Muscle of back (tissue), 11 donors: ENCODE measurements around the gene CDC7. TPM values are rescaled to one million over a fixed set of nuclear protein-coding genes. Genes with fewer than 3 reads are reported as not detected.
"Not testable (repeated sequence)": the region's sequence is repeated elsewhere in the genome, so short reads cannot be mapped to it uniquely, and the experiment has no call there.

Experiments used
- DNase-seq, 3 donors: peaks; one replicate each; pipeline versions ENCODE4 v3.0.0 to v3.0.0-alpha.2; 2013
- polyA plus RNA-seq, 10 donors: library from polyadenylated mRNA; unstranded; fragments of 120-200 nt; gene quantifications; one replicate each; pipeline ENCODE4 v1.2.1, GENCODE V29; 2013; ENCODE audit not compliant: insufficient read length in 10 of 10

Gene CDC7
- polyA plus RNA-seq, 10 donors = 5.5 to 13.2 (median 9.8) TPM

DNA sequence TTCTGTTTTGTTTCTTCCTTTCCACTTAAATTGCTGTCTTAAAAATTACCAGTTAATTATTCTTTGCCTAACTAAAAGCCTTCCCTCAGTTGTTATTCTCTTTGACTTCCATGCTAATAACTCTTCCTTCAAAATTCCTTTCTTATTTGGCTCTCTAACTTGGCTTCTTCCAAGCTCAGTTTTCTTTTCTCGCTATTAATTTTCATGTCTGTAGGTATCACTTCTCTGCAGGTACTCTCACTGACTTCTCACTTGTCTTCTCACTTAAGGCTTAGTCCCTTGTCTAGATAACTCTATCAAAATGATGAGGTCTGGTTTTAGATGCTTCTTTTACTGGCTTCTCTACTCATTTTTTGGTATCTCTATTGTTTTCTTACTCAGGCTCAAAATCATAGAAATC, 10.1 kb downstream of the CDC7 start:
- DNase-seq = no peak

DNA sequence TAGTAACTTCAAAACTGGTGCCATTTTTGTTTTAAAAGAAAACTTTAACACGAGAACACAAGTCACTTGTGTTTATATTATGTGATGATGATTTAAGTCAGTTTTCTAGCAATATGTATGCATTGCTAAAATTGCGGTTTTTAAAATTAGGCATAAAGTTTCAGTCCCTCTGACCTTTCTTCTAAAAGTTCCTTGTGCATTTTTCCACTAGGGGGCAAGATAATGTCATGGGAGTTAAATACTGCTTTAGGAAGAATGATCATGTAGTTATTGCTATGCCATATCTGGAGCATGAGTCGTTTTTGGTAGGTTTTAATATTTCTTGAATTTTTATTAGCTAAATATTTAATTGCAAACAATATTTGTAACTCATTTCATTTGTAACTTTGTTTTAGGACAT, 10.7 kb downstream of the CDC7 start:
- DNase-seq = peak in 2 of 3 donors; percentile 48 to 68

DNA sequence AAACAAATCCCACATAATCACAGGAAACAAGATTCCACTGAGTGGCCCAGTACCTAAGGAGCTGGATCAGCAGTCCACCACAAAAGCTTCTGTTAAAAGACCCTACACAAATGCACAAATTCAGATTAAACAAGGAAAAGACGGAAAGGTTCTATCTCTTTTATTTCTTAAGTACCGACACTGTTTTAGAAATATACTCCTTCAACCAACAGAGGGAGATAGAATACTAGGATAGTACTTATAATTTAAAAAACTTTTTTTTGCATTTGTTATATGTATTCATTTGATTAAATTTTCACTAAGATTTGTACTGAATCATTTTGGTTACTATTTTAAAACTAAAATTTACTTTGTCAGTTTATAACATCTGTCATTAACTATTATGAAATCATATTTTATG, 12.5 kb downstream of the CDC7 start:
- DNase-seq = peak in 1 of 3 donors; percentile 53

DNA sequence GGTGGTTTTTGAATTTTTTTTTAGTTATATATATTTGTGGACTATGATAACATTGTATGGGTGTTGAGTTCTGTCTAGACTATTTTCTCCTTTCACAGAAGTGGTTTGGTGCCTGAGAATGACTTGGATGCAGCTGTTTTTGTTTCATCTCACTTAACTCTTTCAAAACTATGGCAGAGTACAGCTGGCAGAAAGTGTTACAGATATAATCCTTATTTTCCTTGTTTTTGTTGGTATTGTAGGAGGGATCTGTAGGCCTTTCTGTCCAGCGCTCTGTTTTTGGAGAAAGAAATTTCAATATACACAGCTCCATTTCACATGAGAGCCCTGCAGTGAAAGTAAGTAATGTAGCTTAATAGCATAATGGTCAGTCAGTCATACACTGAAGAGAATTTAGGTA, 13.1 kb downstream of the CDC7 start:
- peak in 1 of 3 donors; percentile 37 for DNase-seq

DNA sequence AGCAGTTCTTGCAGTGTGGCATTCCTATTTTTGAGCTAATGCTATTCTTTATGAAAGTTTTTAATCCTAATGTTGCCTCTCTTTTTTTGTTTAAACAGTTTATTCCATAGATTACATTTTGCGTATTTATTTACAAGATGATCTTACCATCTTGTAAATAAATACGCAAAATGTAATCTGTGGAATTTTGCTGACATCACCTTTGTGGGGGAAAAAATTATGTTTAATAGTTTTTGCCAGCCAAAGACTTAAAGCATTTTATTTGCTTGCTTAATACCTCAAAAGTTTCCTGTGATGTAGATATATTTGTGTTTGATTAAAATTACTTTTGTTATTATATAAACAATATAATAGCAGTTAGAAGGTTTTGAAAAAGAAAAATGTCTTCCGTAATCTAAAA, 15.3 kb downstream of the CDC7 start:
- DNase-seq = no peak

DNA sequence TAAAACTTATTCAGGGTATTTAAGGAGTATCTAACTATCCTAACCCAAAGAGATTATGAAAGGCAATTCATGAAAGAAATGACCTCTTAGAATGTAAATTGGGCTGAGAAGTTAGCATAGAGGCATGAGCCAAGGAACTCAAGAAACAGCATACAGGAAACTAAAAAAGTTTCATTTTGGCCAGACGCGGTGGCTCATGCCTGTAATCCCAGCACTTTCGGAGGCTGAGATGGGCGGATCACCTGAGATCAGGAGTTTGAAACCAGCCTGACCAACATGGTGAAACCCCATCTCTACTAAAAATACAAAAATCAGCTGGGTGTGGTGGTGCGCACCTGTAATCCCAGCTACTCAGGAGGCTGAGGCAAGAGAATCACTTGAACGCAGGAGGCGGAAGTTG, 16.0 kb downstream of the CDC7 start:
- DNase-seq = not testable (repeated sequence)

DNA sequence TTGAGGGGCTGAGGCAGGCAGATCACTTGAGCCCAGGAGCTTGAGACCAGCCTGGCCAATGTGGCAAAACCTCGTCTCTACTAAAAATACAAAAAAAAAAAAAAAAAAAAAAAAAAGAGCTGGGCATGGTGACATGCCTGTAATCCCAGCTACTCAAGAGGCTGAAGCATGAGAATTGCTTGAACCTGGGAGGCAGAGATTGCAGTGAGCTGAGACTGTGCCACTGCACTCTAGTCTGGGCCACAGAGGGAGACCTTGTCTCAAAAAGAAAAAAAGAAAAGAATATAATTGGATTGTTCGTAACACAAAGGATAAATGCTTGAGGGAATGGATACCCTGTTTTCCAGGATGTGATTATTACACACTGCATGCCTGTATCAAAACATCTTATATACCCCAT, 18.5 kb downstream of the CDC7 start:
- DNase-seq = peak in 1 of 3 donors; percentile 39

DNA sequence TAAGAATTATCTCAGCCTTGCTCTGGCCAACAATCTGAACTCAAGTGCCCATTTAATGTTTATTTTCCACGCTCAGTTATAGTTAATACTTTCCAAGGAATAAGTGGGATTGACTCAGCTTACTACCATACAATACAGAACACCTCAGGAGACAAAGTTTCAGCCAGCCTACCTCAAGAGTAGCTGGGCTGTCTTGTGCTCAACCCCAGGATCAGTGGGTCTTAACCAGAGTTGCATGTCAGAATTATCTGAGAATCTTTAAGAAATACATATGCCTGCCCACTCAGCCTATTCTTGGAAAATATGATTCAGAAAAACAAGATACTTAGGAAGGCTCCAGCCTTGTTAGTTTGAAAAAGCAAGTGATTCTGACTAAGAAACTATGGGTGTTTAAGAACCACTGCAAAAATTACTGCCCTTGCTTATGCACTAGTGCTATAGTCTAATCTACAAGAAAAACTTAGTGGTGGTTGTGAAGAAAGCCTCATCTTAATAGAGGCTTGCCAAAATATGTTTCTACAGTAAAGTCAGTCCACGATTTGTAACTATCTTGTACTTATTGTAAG, 20.4 kb downstream of the CDC7 start:
- DNase-seq = no peak

DNA sequence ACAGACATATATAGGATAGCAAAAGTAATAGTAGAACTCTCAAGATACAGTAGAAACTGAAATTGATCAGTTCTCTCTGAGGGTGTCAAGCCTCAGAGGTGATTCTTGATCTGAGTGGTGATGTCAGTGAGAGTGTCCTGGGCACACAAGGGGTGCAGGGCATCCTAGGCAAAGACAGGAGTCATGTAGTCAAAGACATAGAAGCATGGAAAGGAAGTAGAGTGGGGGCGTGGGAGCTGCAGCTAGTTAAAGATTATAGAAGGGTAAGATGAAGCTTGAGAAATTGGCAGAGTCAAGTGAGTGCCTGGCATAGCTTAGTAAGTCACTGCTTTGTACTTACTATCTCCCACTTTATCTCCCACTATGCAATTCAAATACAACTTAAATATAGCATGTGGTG, 22.8 kb downstream of the CDC7 start:
- DNase-seq = no peak

DNA sequence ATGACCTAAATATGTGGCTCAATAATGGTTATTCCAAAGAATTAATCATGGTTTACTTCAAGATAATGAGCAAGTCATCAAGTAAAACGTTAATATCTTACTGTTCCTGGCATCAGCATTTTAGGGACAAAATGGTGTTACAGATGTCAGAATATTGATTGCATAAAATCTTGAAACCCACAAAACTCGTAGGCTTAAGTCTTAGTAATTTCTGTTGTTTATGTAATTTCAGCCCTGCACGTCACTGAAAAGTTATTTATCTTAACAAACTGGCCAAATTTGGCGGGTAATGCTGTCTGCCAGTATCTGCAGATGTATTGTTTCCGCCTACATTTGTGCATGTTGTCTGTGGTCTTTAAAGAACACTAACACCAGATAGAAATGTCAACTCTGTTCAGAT, 25.8 kb downstream of the CDC7 start:
- DNase-seq = peak in 2 of 3 donors; percentile 33 to 40

DNA sequence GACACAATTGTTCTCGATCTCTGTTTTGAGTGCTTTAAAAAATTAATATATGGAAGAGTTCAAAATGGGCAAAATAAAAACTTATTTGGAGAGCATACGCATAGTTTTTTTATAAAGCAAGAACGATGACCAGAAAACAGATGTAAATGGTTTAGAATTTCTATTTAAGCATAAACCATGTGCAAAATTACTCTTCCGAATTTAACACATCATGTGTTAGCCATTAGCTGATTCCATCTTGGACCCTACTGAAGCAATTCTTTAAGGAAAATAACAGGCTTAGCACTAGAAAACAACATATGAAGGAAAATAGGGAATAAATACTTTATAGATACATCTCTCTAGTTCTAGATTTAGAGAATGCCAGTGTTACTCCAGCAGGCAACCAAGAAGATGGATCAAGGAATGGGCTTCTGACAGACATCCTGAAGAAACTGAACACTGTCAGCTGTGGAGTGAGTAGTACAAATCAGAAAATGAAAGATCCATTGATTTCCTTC, 26.7 kb downstream of the CDC7 start:
- DNase-seq = peak in 2 of 3 donors; percentile 36 to 77

DNA sequence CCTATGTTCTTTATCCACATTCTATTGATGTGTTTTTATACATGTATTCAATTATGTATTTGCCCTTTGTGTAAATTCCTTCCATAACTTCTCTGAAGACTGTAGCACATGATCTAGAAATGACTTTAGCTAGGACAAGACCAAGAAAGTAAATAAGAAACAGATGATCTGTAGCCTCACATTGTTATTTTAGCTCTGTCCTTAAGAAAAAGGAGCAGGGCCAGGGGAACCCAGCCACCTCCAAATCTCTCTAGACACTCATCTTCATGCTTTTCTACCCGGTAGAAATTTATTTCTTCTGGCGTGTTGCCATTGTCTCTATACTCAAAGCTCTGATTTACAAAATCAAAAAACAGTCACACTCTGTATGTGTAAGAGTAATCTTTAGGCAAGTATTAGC, 27.1 kb downstream of the CDC7 start:
- DNase-seq = peak; percentile 49 to 83 (median 63)

DNA sequence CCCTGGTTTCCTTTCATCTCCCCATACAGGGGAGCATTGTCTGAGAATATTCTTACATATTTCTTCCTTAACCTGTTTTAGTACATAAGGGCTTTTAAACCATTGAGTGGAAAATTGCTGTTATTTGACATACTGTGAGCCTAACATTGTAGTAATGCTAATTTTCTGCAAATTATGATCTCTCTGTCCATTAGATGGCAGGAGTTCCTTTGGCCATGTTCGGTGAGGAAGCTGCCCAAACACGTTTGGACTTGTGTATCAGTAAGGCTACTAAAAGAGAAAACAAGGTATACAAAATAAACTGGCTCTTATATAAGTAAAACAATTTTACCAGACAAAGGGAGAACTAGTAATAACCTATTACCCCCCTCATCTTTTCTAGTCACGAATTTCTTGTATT, 29.2 kb downstream of the CDC7 start:
- DNase-seq = no peak

DNA sequence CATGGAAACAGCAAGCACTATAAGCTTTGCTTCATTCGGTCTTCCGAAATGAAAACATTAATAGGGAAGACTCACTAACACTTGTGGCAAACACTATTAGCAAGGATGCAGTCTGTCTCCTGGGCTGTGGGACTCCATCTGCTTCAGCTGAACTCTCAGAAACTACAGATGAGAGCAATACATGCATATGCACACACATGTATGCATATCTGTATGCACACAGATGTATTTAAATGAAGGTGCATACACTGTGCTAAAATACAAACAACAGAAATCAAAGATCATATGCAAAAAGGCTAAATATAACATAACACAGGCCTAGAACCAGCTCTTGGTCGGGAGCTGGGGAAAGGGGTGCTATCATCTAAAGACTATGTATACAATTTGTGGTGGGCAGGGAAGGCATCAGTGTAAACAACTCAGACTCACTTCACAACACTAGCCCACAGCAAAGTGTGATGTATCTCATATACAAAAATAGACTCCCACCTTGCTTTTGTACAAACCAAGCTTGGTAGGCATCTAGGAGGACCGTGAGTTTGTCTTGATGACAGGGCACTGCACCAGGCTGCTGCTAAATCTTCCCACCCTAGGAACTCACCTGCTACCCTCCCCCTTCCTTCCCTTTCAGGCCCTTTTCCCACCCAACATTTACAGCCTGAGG, 32.8 kb downstream of the CDC7 start:
- DNase-seq = no peak

DNA sequence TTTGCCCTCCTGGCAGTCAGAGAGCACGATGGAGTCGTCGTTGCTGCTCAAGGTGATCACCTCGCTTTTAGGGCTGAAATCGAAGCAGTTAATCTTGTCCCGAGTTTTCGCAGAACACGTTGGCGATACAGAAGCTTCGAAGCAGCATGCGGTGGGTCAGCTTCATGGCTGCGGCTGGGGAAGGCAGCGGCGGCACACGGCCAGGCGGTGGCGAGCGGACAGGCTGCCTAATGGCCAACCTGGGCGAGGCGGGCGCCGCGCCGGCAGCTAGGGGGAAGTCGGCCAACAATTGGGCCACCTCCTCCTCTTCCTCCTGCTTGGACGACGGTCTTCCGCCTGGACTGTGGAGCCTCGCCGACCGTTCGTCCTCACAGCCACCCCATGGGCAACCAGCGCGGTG, 34.8 kb downstream of the CDC7 start:
- no peak for DNase-seq

DNA sequence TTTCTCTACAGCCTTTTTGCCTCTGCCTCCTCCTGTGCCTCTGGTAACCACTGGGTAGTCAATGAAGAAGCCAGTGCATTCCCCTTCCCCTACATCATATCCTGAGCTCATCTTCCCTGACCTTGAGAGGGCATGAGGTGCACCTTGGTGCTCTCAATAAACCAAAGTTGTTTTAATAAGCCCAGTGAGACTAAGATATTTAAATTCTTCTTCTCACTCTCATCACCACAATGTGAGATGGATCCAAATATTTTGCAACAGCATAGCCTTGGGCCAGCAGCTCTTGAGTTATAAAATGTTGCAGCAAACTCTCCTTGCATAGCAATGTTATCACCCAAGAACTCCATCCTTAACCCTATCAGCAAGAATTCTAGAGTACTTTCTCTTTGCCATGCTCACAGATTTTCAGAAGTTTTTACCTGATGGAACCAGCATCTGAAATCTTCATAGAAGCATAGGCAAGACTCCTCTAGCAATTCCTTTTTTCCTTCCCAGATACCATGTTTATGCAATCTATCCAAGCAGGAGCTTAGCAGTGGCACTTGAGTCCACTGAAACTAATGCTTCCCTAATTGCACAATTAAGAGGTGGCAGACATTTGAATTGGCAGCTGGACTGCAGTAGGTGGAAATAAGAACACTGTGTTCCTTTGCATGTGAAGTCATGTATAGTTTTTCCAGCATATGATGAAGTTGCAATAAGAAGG, 36.8 kb downstream of the CDC7 start:
- no peak for DNase-seq

DNA sequence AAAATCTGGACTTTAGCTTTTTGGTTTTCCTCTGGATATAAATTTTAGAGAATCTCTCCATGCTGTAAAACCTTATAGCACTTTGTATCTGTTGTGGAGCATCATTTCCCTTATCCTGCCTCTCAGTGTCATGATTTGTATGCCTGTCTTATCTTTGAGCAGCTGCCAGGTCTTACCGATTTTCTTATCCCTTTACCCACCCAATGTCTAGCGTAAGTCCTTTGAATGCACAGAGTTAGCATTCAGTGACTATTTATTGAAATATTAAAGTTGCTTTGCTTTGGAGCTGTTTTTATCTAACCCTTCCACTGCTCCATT, 37.3 kb downstream of the CDC7 start:
- no peak for DNase-seq

DNA sequence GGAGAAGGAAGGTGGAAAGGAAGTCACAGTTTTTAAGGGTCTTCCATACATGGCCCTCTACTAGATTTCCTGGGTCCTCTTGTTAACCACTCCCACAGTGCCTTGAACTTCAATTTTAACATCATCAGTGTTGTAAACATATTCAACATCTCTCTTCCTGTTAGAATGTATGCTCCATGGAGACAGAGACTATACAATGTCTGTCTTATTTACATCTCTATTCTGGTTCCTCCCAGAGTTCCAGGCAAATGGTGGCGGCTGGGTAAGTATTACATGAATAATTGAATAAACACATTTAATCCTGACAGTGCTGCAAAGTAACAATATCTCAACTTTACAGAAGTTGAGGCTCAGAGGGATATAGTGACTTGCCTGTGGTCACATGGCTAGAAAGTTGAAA, 40.3 kb downstream of the CDC7 start:
- DNase-seq = no peak

DNA sequence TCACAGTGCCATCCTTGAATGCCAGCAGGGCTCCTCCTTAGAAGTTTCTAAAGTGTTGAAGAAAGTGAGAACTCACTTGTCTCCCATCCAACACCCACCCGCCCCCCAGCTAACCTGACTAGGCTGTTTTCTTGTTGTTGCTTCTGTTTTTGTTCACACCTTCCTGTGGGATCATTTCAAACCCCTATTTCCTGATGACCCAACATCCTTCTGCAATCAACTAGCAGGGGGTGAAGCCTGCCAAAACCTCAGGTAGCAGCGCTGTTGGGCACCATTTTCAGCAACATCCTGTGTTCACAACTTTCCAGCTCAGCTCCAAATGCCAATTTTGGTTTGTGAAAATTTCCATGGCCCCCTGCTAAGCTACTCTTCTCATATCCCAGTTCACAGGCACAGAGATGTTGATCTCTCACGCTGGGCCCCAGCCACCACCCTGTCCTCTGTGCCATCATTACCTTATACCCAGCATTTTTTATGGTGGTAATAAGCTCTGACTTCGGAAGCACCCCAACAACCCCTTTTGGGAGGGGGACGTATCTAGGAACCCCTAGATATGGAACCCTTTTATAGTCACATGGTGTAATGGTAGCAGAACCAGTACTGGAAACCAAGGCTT, 41.4 kb downstream of the CDC7 start:
- DNase-seq = no peak

DNA sequence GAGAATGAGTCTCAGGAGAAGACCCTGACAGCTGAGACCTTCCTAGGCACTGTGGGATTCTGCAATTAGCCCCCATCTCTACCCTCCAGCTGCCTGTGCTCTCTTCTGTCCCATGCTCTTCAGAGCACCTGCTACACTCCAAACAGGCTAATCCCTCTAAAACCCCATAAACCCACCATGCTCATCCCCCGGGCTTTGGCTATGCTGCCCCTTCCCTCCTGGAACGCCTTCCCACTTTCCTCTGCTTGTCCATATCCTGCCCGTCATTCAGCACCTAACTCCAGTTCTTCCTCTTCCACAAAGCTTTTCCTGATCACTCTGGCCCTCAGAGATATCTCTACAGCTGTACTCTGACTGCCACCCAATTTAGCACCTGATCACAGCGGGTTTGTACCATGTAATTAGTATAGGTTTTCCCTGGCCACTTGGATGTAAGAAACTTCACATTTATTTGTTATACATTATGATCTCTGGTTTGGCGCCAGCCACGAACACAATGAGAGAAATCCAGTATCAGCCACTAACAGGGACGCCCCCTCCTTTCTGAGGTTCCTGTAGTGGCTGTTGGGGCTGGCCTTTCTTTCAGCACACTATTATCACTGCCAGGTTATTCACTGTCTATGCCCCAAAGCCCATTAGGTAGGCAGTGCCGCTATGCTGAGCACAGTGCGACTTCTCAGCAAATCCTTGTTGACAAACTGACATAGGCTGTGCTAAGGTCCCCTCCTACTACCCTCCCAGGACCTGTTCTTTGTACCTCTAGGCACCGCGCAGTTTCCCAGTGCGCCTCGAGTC, 45.1 kb downstream of the CDC7 start:
- no peak for DNase-seq

DNA sequence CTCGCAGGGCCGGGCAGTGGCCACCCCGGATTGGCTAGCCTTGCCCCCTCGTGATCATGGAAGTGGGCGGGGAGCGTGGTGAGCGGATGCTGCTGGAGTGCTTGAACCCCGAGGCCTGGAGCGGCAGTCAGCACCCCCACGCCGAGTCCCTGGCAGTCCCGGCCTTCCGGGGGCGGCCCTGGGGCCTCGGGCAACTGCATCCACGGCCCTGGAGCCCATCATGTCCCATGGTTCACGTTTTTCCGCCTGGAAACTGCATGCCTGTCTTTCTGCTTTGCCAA, 45.6 kb downstream of the CDC7 start:
- no peak for DNase-seq

DNA sequence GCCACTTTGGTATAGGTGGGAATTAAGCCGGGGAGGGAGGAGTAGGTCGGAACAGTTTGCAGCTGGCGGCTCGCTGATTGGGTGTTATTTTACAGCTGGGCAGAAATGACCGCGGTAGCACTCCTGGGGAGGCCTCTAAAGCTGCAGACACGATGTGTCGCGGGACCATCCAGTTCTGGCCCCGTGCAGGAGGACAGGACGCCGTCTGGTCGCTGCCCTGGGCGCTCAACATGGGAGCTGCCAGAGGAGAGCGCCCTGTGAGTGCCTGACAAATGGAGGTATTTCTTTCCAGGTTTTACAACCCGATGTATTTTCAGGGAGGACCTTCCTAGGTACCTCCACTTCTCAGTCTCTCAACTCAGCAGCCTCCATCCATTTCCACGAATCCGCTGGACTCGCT, 46.2 kb downstream of the CDC7 start:
- DNase-seq = no peak
